HepG2 (cell line): ENCODE measurements around the gene PLSCR3. TPM values are rescaled to one million over a fixed set of nuclear protein-coding genes. Genes with fewer than 3 reads are reported as not detected.
A peak's percentile ranks its signal among the peaks of the same experiment; 100 is the strongest.

ENCODE experiments used
- ATAC-seq: fragments of 200-7000 bp; cut with Tn5 transposase; 3 replicates; pipeline ENCODE4 v1.9.1; 2020; ENCODE audit warnings: mild to moderate bottlenecking, moderate library complexity
- BruUV-seq: library from RNA; stranded (reverse); fragments of 400-500 nt; replicated peaks from 2 replicates; lab custom pipeline; 2021; lab: Mats Ljungman, UMichigan
- CTCF ChIA-PET: fragments of 300-600 bp; formaldehyde crosslinking; extraction: SDS; loops from one replicate; lab custom pipeline; 2021; ENCODE audit warnings: low total read pairs, inconsistent platforms, low intra/inter-chr PET ratio; lab: Yijun Ruan, JAX
- POLR2A ChIA-PET: fragments of 350-600 bp; sonication (Branson Sonifier 250); formaldehyde crosslinking; loops from one replicate; lab custom pipeline; 2020; ENCODE audit warnings: antibody characterized with exemption, inconsistent platforms; lab: Yijun Ruan, JAX
- DNase-seq: peaks from one replicate; pipeline ENCODE4 v3.0.0-alpha.2; 2015; ENCODE audit warnings: low spot score
- FAIRE-seq: peaks from 3 replicates; lab custom pipeline; 2011; peaks lifted over from hg19 to GRCh38; lab: Jason Lieb, UNC
- H2AFZ ChIP-seq: one replicate; pipeline ENCODE4 v1.6.1; 2011; ENCODE audit warnings: low read length, inconsistent platforms
- H3K27ac ChIP-seq: fragments of 300-600 bp; 3 replicates; pipeline ENCODE4 v1.8.0; 2011; ENCODE audit warnings: mixed run types, mild to moderate bottlenecking, mixed read lengths, low read length, inconsistent platforms; ENCODE audit not compliant: insufficient read depth; ENCODE audit errors: extremely low read length
- H3K27me3 ChIP-seq, 2 experiments: fragments of 200-600 bp in 1 of 2; 2 replicates in 1 of 2; 3 replicates in 1 of 2; pipeline versions ENCODE4 v1.6.0 to v1.8.0; 2011; ENCODE audit warnings: low read length in 2 of 2, mild to moderate bottlenecking in 2 of 2, moderate library complexity in 2 of 2, inconsistent platforms in 1 of 2; ENCODE audit not compliant: insufficient read depth in 2 of 2, control insufficient read depth in 1 of 2
- H3K36me3 ChIP-seq, 2 experiments: fragments of 200-600 bp in 1 of 2; replicated peaks in 1 of 2; 2 replicates in 1 of 2; 3 replicates in 1 of 2; pipeline versions ENCODE4 v1.5.1 to v1.8.0; 2011; ENCODE audit warnings: low read length in 2 of 2, inconsistent platforms in 1 of 2; ENCODE audit not compliant: insufficient read depth in 2 of 2, control insufficient read depth in 1 of 2
- H3K4me1 ChIP-seq: 2 replicates; pipeline ENCODE4 v1.5.1; 2012; ENCODE audit warnings: low read length, inconsistent platforms; ENCODE audit not compliant: insufficient read depth
- H3K4me2 ChIP-seq: 2 replicates; pipeline ENCODE4 v1.6.0; 2011; ENCODE audit warnings: low read depth, low read length, inconsistent platforms
- H3K4me3 ChIP-seq, 3 experiments: fragments of 200-600 bp in 1 of 3; sonication (generic), shearing (Covaris generic) in 1 of 3; replicated peaks in 1 of 3; 2 replicates each; pipeline ENCODE4 v1.5.1; 2011 to 2016; ENCODE audit warnings: low read length in 3 of 3, inconsistent platforms in 2 of 3, low read depth in 2 of 3, mild to moderate bottlenecking in 2 of 3, control low read depth in 1 of 3, mixed read lengths in 1 of 3; ENCODE audit not compliant: insufficient read depth in 1 of 3
- H3K79me2 ChIP-seq: one replicate; pipeline ENCODE4 v1.6.1; 2011; ENCODE audit warnings: low read length, inconsistent platforms; ENCODE audit not compliant: insufficient read depth
- H3K9ac ChIP-seq: 2 replicates; pipeline ENCODE4 v1.6.0; 2011; ENCODE audit warnings: mild to moderate bottlenecking, low read depth, low read length, inconsistent platforms; ENCODE audit not compliant: insufficient read depth
- H3K9me3 ChIP-seq: 2 replicates; pipeline ENCODE4 v1.5.1; 2012; ENCODE audit warnings: mild to moderate bottlenecking, low read length
- H4K20me1 ChIP-seq: 2 replicates; pipeline ENCODE4 v1.6.0; 2011; ENCODE audit warnings: inconsistent platforms, mild to moderate bottlenecking, low read length, moderate library complexity; ENCODE audit not compliant: insufficient read depth
- ATF3 ChIP-seq: sonication (generic); formaldehyde crosslinking; IDR thresholded peaks from 2 replicates; pipeline ENCODE4 v1.4.0; 2020; ENCODE audit warnings: missing genetic modification reagents
- BRD4 ChIP-seq: sonication (generic); formaldehyde crosslinking; IDR thresholded peaks from 2 replicates; pipeline ENCODE4 v1.4.0; 2020; ENCODE audit warnings: missing genetic modification reagents
- EP300 ChIP-seq, 3 experiments: sonication (generic) in 1 of 3; formaldehyde crosslinking in 1 of 3; IDR thresholded peaks; 2 replicates each; pipeline versions ENCODE4 v1.5.1 to v1.6.1; 2011 to 2020; ENCODE audit warnings: low read depth in 2 of 3, low read length in 2 of 3, borderline replicate concordance in 1 of 3, improper control_type of control experiment in 1 of 3, mild to moderate bottlenecking in 1 of 3, missing genetic modification reagents in 1 of 3, moderate library complexity in 1 of 3
- GTF3A ChIP-seq: sonication (generic); formaldehyde crosslinking; conservative IDR thresholded peaks from 2 replicates; pipeline ENCODE4 v1.4.0; 2020; ENCODE audit warnings: mild to moderate bottlenecking, missing genetic modification reagents
- KDM4B ChIP-seq: sonication (generic); formaldehyde crosslinking; IDR thresholded peaks from 2 replicates; pipeline ENCODE4 v1.4.0; 2020; ENCODE audit warnings: missing genetic modification reagents
- MLX ChIP-seq: IDR thresholded peaks from 2 replicates; pipeline ENCODE4 v1.6.1; 2016
- PAXIP1 ChIP-seq: sonication (generic); formaldehyde crosslinking; conservative IDR thresholded peaks from 2 replicates; pipeline ENCODE4 v1.4.0; 2020; ENCODE audit warnings: mild to moderate bottlenecking, missing genetic modification reagents, moderate library complexity
- SATB2 ChIP-seq: sonication (generic); formaldehyde crosslinking; IDR thresholded peaks from 2 replicates; pipeline ENCODE4 v1.5.0; 2020; ENCODE audit warnings: missing genetic modification reagents
- ZBTB1 ChIP-seq: sonication (generic); formaldehyde crosslinking; IDR thresholded peaks from 2 replicates; pipeline ENCODE4 v1.4.0; 2020; ENCODE audit warnings: missing genetic modification reagents, borderline replicate concordance
- ZBTB20 ChIP-seq: sonication (generic); formaldehyde crosslinking; IDR thresholded peaks from 2 replicates; pipeline ENCODE4 v1.8.1; 2023; ENCODE audit warnings: missing genetic modification reagents, low read depth, mild to moderate bottlenecking, borderline replicate concordance
- ZBTB25 ChIP-seq: IDR thresholded peaks from 2 replicates; pipeline ENCODE4 v1.6.1; 2018; ENCODE audit warnings: missing genetic modification reagents
- ZBTB34 ChIP-seq: sonication (generic); formaldehyde crosslinking; IDR thresholded peaks from 2 replicates; pipeline ENCODE4 v1.8.0; 2022; ENCODE audit warnings: mild to moderate bottlenecking, missing genetic modification reagents
- ZNF230 ChIP-seq: sonication (generic); formaldehyde crosslinking; IDR thresholded peaks from 2 replicates; pipeline ENCODE4 v1.4.0; 2020; ENCODE audit warnings: mild to moderate bottlenecking, missing genetic modification reagents
- ZNF34 ChIP-seq: sonication (generic); formaldehyde crosslinking; IDR thresholded peaks from 2 replicates; pipeline ENCODE4 v1.4.0; 2020; ENCODE audit warnings: mild to moderate bottlenecking, missing genetic modification reagents, borderline replicate concordance
- ZNF431 ChIP-seq: sonication (generic); formaldehyde crosslinking; IDR thresholded peaks from 2 replicates; pipeline ENCODE4 v1.9.0; 2022; ENCODE audit warnings: missing genetic modification reagents, low read depth, mild to moderate bottlenecking, borderline replicate concordance
- WGBS: methylation state at CpG from one replicate; pipeline ENCODE4 v1.1.6; 2017; ENCODE audit warnings: low lambda C conversion rate; 5-methylcytosine and 5-hydroxymethylcytosine counted together
- in situ Hi-C: cut with HindIII; loops from 2 replicates; pipeline ENCODE4 v1.10.0; 2017; ENCODE audit warnings: low pct_unique_long_range_greater_than_20kb; ENCODE audit not compliant: extremely low pct_ligation_motif_present
- intact Hi-C: fragments of 100-400 bp; cut with micrococcal nuclease; formaldehyde crosslinking; loops from one replicate; pipeline ENCODE4 v1.10.0; 2022; ENCODE audit not compliant: unreplicated experiment
- polyA plus RNA-seq, 8 experiments: library from polyadenylated mRNA; depleted of rRNA in 3 of 8; stranded (reverse) in 7 of 8; unstranded in 1 of 8; fragments of >200 nt; fragmentation: Illumina TruSeq in 4 of 8; extraction: Trizol in 4 of 8; gene quantifications; 2 replicates each; pipeline versions ENCODE4 v1.2.1 to v1.2.3, GENCODE V29; 2011 to 2016; ENCODE audit warnings: low read depth in 4 of 8, missing spikeins in 1 of 8, mixed read lengths in 1 of 8; ENCODE audit not compliant: insufficient read depth in 1 of 8
- total RNA-seq, 5 experiments: library from RNA; depleted of rRNA; stranded (reverse); fragments of >200 nt; fragmentation: Illumina TruSeq; extraction: Trizol; gene quantifications; 2 replicates each; pipeline ENCODE4 v1.2.3, GENCODE V29; 2016; ENCODE audit warnings: low read depth in 1 of 5

PLSCR3 gene
- total and polyA plus RNA-seq, 2 of the 13 experiments (the other 11 are each of a cell fraction or from before 2014, with no cell fraction given) = 5.6 to 6.2 TPM

GRCh38 chr17:7380855-7381683, 13.3 kb downstream of the PLSCR3 start, which contains the start of gene TNK1:
Gene TNK1, plus strand, starts transcription at chr17:7381089. Its CDS starts 1,838 bp downstream, at chr17:7382927.
- Histone ChIP-seq H3K4me2 (peak within 1 kb of the TSS; percentile 88), H3K27ac (no peak within 1 kb of the TSS), H3K4me3 (peak within 1 kb of the TSS; percentile 62 to 83 (median 77)), H3K9ac (peak within 1 kb of the TSS; percentile 70), H3K9me3 (peaks cover 4% of the 10 kb centered on the region; the same call in 1 of the 2 replicates), H4K20me1 (no peaks in the 10 kb centered on the region), H3K27me3 (peaks cover 0 to 7% of the 10 kb centered on the region in 2 experiments; a peak in 1 of 5 replicates), H3K4me1 (peaks cover 21% of the 10 kb centered on the region), H3K36me3 (no peaks in the 10 kb centered on the region), H3K79me2 (no peaks in the 10 kb centered on the region), H2AFZ (peak within 1 kb of the TSS; percentile 64)
- in situ Hi-C loops (no loop called here), intact Hi-C loops (no loop called here)
- CTCF ChIA-PET = no interaction called here
- POLR2A ChIA-PET = interaction anchor here (0.6 to 2.1 kb wide), 7 partner anchors 9 to 100 kb away, joined by 3 to 24 read pairs (median 3); partner anchors contain the start of genes PLSCR3, SLC2A4, TMEM102 and TMEM256
- FAIRE-seq (no peak), DNase-seq (peak; percentile 24), ATAC-seq (peak; percentile 77)
- TSS peak; percentile 79 for BruUV-seq
- WGBS = 2% methylated on average over 47 of the region's 52 CpGs
- TF ChIP-seq ZBTB34 (CRISPR knock-in tag) (no peak), BRD4 (0 out of 2 replicates have a peak, but pooled peaks have one; percentile 47), ZBTB1 (no peak), ZNF34 (CRISPR knock-in tag) (no peak; the same call in 1 of the 2 replicates), ZNF431 (no peak), PAXIP1 (CRISPR knock-in tag) (0 out of 2 replicates have a peak, but pooled peaks have one; percentile 18), ZBTB20 (CRISPR knock-in tag) (no peak), MLX (CRISPR knock-in tag) (no peak), GTF3A (CRISPR knock-in tag) (0 out of 2 replicates have a peak, but pooled peaks have one; percentile 25), KDM4B (CRISPR knock-in tag) (no peak), ATF3 (CRISPR knock-in tag) (no peak), ZNF230 (CRISPR knock-in tag) (no peak), SATB2 (CRISPR knock-in tag) (no peak), ZBTB25 (no peak), EP300 (IDR thresholded peaks at IDR 0.05; ENCODE audit: low read depth in 2 of 2, low read length in 2 of 2) (no peak), EP300 (CRISPR knock-in tag; IDR thresholded peaks at IDR 0.05; ENCODE audit: borderline replicate concordance) (no peak)
